HG03095 (cell line): ENCODE data around the gene PEPD.
"Not testable (repeated sequence)": the region's sequence is repeated elsewhere in the genome, so short reads cannot be mapped to it uniquely, and the experiment has no call there.

Experiments used
- ATAC-seq: cut with Tn5 transposase; IDR thresholded peaks from one replicate; pipeline ENCODE4 v1.9.1; 2021; ENCODE audit warnings: moderate library complexity; ENCODE audit not compliant: unreplicated experiment

The PEPD gene

GRCh38 chr19:33498391-33499000, 23.1 kb downstream of the PEPD start:
- ATAC-seq: no peak

GRCh38 chr19:33497778-33498175, 23.8 kb downstream of the PEPD start:
- ATAC-seq: no peak

GRCh38 chr19:33497131-33497777, 24.3 kb downstream of the PEPD start:
- ATAC-seq: no peak

GRCh38 chr19:33496038-33496895, 25.3 kb downstream of the PEPD start:
- no peak for ATAC-seq

GRCh38 chr19:33493401-33494275, 28.0 kb downstream of the PEPD start:
- ATAC-seq: no peak

GRCh38 chr19:33492951-33493350, 28.6 kb downstream of the PEPD start:
- no peak for ATAC-seq

- ATAC-seq: no peak
These were observed 29.5 kb downstream of the PEPD start for GRCh38 chr19:33492090-33492489.

GRCh38 chr19:33490596-33490995, 31.0 kb downstream of the PEPD start:
- not testable (repeated sequence) for ATAC-seq

GRCh38 chr19:33490041-33490451, 31.5 kb downstream of the PEPD start:
- no peak for ATAC-seq

GRCh38 chr19:33488826-33489225, 32.8 kb downstream of the PEPD start:
- ATAC-seq: no peak

- ATAC-seq: no peak
These were observed 33.4 kb downstream of the PEPD start for GRCh38 chr19:33487901-33488800.

- ATAC-seq: no peak
These were observed 34.4 kb downstream of the PEPD start for GRCh38 chr19:33486936-33487811.

- ATAC-seq: no peak
These were observed 35.2 kb downstream of the PEPD start for GRCh38 chr19:33486407-33486806.

- ATAC-seq: no peak
These were observed 37.3 kb downstream of the PEPD start for GRCh38 chr19:33484226-33484774.

GRCh38 chr19:33482476-33482875, 39.1 kb downstream of the PEPD start:
- ATAC-seq: no peak

- ATAC-seq: no peak
These were observed 39.7 kb downstream of the PEPD start for GRCh38 chr19:33481863-33482262.

- ATAC-seq: not testable (repeated sequence)
These were observed 42.0 kb downstream of the PEPD start for GRCh38 chr19:33479570-33479969.

- ATAC-seq: no peak
These were observed 43.8 kb downstream of the PEPD start for GRCh38 chr19:33477781-33478180.
